Measurements from ENCODE around the gene CFAP46. TPM values are rescaled to one million over a fixed set of nuclear protein-coding genes. Genes with fewer than 3 reads are reported as not detected.

The CFAP46 gene
- total RNA-seq, 2 experiments from 2014 or later = 0.34 TPM; not detected in 1

DNA sequence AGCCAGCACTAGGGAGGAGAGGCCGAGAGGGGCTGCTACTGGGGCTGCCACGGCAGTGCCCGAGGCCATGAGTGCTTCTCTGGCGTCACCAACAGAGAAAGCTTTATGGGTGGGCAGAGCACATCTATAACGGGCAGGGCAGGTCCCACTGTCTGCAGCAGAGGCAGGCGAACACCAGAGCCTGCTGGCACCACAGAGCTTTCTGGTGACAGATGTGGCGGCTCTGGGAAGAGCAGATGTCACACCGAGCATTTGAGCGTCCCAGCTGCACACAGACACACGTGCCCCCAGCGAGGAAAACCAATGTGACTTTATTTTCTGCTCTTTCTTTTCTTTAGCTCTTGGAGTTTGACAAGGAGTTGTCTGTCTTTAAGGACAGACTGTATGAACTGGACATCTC is 176.9 kb downstream of the CFAP46 start:
- DNase-seq (no peak), ATAC-seq (no peak)
- ChIA-PET POLR2A (no interaction called here), CTCF (no interaction called here)
- Mint-ChIP-seq H3K27ac (no peak overlapping the region), H3K27me3 (no peaks in the 10 kb centered on the region), H3K4me3 (no peak overlapping the region), H3K4me1 (ENCODE audit: low read depth) (peaks cover 15% of the 10 kb centered on the region), H3K36me3 (ENCODE audit: low read depth) (peaks cover 14% of the 10 kb centered on the region), H3K9me3 (no peaks in the 10 kb centered on the region)
- intact Hi-C loops (cut with micrococcal nuclease) = no loop called here
- TF ChIP-seq, protein P1, sequence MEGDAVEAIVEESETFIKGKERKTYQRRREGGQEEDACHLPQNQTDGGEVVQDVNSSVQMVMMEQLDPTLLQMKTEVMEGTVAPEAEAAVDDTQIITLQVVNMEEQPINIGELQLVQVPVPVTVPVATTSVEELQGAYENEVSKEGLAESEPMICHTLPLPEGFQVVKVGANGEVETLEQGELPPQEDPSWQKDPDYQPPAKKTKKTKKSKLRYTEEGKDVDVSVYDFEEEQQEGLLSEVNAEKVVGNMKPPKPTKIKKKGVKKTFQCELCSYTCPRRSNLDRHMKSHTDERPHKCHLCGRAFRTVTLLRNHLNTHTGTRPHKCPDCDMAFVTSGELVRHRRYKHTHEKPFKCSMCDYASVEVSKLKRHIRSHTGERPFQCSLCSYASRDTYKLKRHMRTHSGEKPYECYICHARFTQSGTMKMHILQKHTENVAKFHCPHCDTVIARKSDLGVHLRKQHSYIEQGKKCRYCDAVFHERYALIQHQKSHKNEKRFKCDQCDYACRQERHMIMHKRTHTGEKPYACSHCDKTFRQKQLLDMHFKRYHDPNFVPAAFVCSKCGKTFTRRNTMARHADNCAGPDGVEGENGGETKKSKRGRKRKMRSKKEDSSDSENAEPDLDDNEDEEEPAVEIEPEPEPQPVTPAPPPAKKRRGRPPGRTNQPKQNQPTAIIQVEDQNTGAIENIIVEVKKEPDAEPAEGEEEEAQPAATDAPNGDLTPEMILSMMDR (IDR thresholded peaks at IDR 0.05) = no peak

DNA sequence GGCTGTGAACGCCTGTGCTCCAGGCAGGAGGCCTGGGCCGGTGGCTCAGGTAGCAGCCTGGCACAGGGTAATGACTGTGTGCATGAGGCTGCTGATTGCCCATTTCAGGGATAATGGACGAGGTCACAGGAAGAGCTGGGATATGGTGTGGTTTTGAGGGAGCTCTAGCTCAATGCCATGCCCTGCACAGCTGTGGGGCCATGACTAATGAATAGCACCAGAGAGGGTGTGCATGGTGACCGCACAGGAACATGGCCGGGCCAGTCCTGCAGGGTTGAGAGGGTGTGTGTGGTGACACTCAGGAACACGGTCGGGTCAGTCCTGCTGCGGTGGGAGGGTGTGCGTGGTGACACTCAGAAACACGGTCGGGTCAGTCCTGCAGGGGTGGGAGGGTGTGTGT is 178.3 kb downstream of the CFAP46 start:
- TF ChIP-seq, protein P1 (IDR thresholded peaks at IDR 0.05) = no peak
- no peak for DNase-seq
- peaks cover 14% of the 10 kb centered on the region for H3K36me3 Mint-ChIP-seq (ENCODE audit: low read depth)
- no peaks in the 10 kb centered on the region for H3K27me3 Mint-ChIP-seq
- peaks cover 15% of the 10 kb centered on the region for H3K4me1 Mint-ChIP-seq (ENCODE audit: low read depth)
- POLR2A ChIA-PET = no interaction called here
- no peak overlapping the region for H3K4me3 Mint-ChIP-seq
- no peak overlapping the region for H3K27ac Mint-ChIP-seq
- intact Hi-C loops (cut with micrococcal nuclease) = no loop called here
- no peak for ATAC-seq
- H3K9me3 Mint-ChIP-seq = no peaks in the 10 kb centered on the region
- CTCF ChIA-PET = no interaction called here

DNA sequence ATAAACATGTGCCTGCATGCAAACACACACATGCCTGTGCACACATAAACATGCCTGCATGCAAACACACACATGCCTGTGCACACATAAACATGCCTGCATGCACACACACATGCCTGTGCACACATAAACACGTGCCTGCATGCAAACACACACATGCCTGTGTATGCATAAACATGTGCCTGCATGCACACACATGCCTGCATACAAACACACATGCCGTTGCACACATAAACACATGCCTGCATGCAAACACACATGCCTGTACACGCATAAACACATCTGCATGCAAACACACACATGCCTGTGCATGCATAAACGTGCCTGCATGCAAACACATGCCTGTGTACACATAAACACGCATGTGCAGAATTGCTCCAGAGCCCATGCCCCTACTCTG is 178.8 kb downstream of the CFAP46 start:
- Mint-ChIP-seq H3K4me3 (no peak overlapping the region), H3K4me1 (ENCODE audit: low read depth) (peaks cover 15% of the 10 kb centered on the region), H3K27ac (no peak overlapping the region), H3K27me3 (no peaks in the 10 kb centered on the region), H3K9me3 (no peaks in the 10 kb centered on the region), H3K36me3 (ENCODE audit: low read depth) (peaks cover 12% of the 10 kb centered on the region)
- no peak for ATAC-seq
- TF ChIP-seq, protein P1 (IDR thresholded peaks at IDR 0.05) = no peak
- DNase-seq = no peak
- intact Hi-C loops (cut with micrococcal nuclease) = no loop called here
- POLR2A ChIA-PET = no interaction called here
- CTCF ChIA-PET = no interaction called here

DNA sequence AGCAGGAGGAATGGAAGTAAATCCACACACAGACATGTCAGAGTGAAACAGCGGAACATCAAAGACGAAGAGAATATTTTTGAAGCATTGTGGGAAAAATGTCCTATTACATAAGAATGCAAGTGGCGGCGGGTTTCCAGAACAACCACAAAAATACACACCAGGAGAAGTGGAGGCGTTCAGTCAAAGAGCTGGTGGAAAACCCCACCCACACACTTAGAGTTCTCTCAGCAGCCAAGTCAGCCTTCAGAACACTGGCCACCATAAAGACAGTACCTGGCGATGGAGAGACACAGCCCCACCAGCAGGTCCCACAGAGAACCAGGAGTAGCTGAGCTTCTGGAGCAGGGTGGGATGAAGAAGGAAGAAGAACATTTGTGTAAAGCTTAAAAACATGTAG is 180.1 kb downstream of the CFAP46 start:
- DNase-seq (peak; percentile 25), ATAC-seq (peak; percentile 20)
- Mint-ChIP-seq H3K9me3 (no peaks in the 10 kb centered on the region), H3K36me3 (ENCODE audit: low read depth) (peaks cover 9% of the 10 kb centered on the region), H3K27me3 (no peaks in the 10 kb centered on the region), H3K4me3 (no peak overlapping the region), H3K4me1 (ENCODE audit: low read depth) (peaks cover 15% of the 10 kb centered on the region), H3K27ac (no peak overlapping the region)
- POLR2A ChIA-PET = no interaction called here
- CTCF ChIA-PET = no interaction called here
- TF ChIP-seq, protein P1 (IDR thresholded peaks at IDR 0.05) = no peak
- intact Hi-C loops (cut with micrococcal nuclease) = no loop called here

DNA sequence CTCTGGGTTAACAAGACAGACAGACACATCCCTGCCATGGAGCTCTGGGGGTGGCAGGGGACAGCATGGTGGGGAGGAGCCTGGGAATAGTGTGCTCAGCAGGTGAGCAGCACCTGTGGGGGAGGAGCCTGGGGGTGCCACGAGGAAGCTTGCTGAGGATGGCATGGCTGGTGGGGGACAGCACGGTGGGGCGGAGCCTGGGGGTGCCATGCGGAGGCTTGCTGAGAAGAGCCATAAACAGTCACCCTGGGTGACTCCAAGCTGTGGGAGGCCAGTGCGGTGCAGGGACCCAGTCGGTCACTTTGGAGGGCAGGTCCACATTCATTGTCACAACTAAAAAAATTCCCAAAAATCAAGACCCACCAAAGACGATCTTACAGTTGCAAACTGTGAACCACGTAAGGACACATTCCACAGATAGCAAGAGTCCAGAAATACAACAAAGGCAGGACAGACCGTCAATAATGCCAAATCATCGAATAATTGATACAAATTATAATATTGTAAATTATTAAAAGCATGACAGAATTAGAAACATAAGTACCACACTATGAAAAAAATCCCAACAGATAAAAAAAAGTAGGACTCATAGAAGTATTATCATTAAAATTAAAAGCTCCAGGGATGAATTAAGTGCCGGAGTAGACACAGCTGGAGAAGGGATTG is 180.8 kb downstream of the CFAP46 start:
- ATAC-seq (no peak), DNase-seq (no peak)
- no peaks in the 10 kb centered on the region for H3K27me3 Mint-ChIP-seq
- TF ChIP-seq, protein P1 (IDR thresholded peaks at IDR 0.05) = no peak
- H3K36me3 Mint-ChIP-seq (ENCODE audit: low read depth) = peaks cover 12% of the 10 kb centered on the region
- ChIA-PET CTCF (no interaction called here), POLR2A (no interaction called here)
- H3K27ac Mint-ChIP-seq = no peak overlapping the region
- H3K4me3 Mint-ChIP-seq = no peak overlapping the region
- H3K4me1 Mint-ChIP-seq (ENCODE audit: low read depth) = peaks cover 15% of the 10 kb centered on the region
- intact Hi-C loops (cut with micrococcal nuclease) = no loop called here
- H3K9me3 Mint-ChIP-seq = no peaks in the 10 kb centered on the region

All from activated CD8-positive, alpha-beta T cell treated with anti-CD3 and anti-CD28 coated beads for 36 hours (primary cell).